Caco-2 (cell line): ENCODE data around the gene FNDC3B. TPM values are rescaled to one million over a fixed set of nuclear protein-coding genes. Genes with fewer than 3 reads are reported as not detected.
"Not testable (repeated sequence)": the region's sequence is repeated elsewhere in the genome, so short reads cannot be mapped to it uniquely, and the experiment has no call there.

Source experiments
- BruUV-seq: library from RNA; stranded (reverse); fragments of 400-500 nt; replicated peaks from 2 replicates; lab custom pipeline; 2021; lab: Mats Ljungman, UMichigan
- CTCF ChIA-PET: fragments of 300-600 bp; sonication (Branson Sonifier 250); formaldehyde crosslinking; loops from one replicate; lab custom pipeline; 2022; ENCODE audit warnings: antibody characterized with exemption; lab: Charles Lee
- POLR2A ChIA-PET: fragments of 300-600 bp; sonication (Branson Sonifier 250); formaldehyde crosslinking; loops from one replicate; lab custom pipeline; 2022; ENCODE audit warnings: antibody characterized with exemption; lab: Charles Lee
- DNase-seq, 2 experiments: peaks; one replicate each; pipeline versions ENCODE4 v3.0.0 to v3.0.0-alpha.2; 2020 to 2022
- H3K27me3 ChIP-seq: replicated peaks from 2 replicates; pipeline ENCODE4 v1.6.0; 2011; ENCODE audit warnings: low read length; ENCODE audit not compliant: control insufficient read depth, insufficient read depth
- H3K36me3 ChIP-seq: 2 replicates; pipeline ENCODE4 v1.5.1; 2011; ENCODE audit warnings: low read length; ENCODE audit not compliant: control insufficient read depth, insufficient read depth
- H3K4me1 ChIP-seq: fragments of 250-450 bp; sonication (Bioruptor Pico); 2 replicates; pipeline ENCODE4 v1.5.1; 2020; ENCODE audit warnings: mild to moderate bottlenecking
- H3K4me3 ChIP-seq: 2 replicates; pipeline ENCODE4 v1.5.1; 2011; ENCODE audit warnings: low read depth, mild to moderate bottlenecking, control low read depth, low read length
- H3K9me3 ChIP-seq: fragments of 250-450 bp; sonication (Bioruptor Pico); 2 replicates; pipeline ENCODE4 v1.5.1; 2020; ENCODE audit warnings: mild to moderate bottlenecking, moderate library complexity
- H3K27ac Mint-ChIP-seq: one replicate; pipeline ENCODE4 v1.8.0; 2022; ENCODE audit warnings: mixed read lengths; ENCODE audit not compliant: unreplicated experiment
- H3K27me3 Mint-ChIP-seq: one replicate; pipeline ENCODE4 v1.8.0; 2022; ENCODE audit warnings: mixed read lengths; ENCODE audit not compliant: insufficient read depth, unreplicated experiment
- H3K36me3 Mint-ChIP-seq: one replicate; pipeline ENCODE4 v1.8.0; 2022; ENCODE audit warnings: mild to moderate bottlenecking, mixed read lengths; ENCODE audit not compliant: insufficient read depth, unreplicated experiment
- H3K4me1 Mint-ChIP-seq: one replicate; pipeline ENCODE4 v1.8.0; 2022; ENCODE audit warnings: low read depth, mixed read lengths; ENCODE audit not compliant: unreplicated experiment
- H3K4me3 Mint-ChIP-seq: one replicate; pipeline ENCODE4 v1.8.0; 2022; ENCODE audit warnings: mild to moderate bottlenecking, moderate library complexity, mixed read lengths; ENCODE audit not compliant: unreplicated experiment
- H3K9me3 Mint-ChIP-seq: one replicate; pipeline ENCODE4 v1.8.0; 2022; ENCODE audit warnings: mixed read lengths; ENCODE audit not compliant: unreplicated experiment
- CTCF ChIP-seq, 2 experiments: fragments of 200-600 bp in 1 of 2; IDR thresholded peaks; 1 replicate in 1 of 2; 2 replicates in 1 of 2; pipeline versions ENCODE4 v1.5.1 to v1.8.0; 2011 to 2022; ENCODE audit warnings: antibody characterized with exemption in 1 of 2, control low read depth in 1 of 2, inconsistent platforms in 1 of 2, low read depth in 1 of 2, low read length in 1 of 2, mild to moderate bottlenecking in 1 of 2, moderate library complexity in 1 of 2; ENCODE audit not compliant: insufficient read depth in 1 of 2, severe bottlenecking in 1 of 2, unreplicated experiment in 1 of 2
- intact Hi-C: fragments of 100-400 bp; cut with micrococcal nuclease; formaldehyde crosslinking; loops from one replicate; pipeline ENCODE4 v1.10.0; 2022; ENCODE audit not compliant: unreplicated experiment
- total RNA-seq: library from RNA; stranded (reverse); gene quantifications from 2 replicates; pipeline ENCODE4 v1.2.3, GENCODE V29; 2022

Gene FNDC3B
- total RNA-seq, 1 experiment from 2014 or later, result 59.8 TPM

GRCh38 chr3:172092658-172093057, 53.3 kb downstream of the FNDC3B start:
- H3K27me3 ChIP-seq, result no peaks in the 10 kb centered on the region
- H3K27ac Mint-ChIP-seq, result no peak overlapping the region
- intact Hi-C loops, result loop anchor here (2.0 kb wide), 1 partner anchor 26 kb away; no protein-coding TSS in a partner anchor
- no TSS peak for BruUV-seq
- H3K36me3 Mint-ChIP-seq, result peaks cover 16% of the 10 kb centered on the region
- no peak overlapping the region for H3K4me3 ChIP-seq
- ChIA-PET CTCF (interaction anchor here (0.7 kb wide), 1 partner anchor 263 kb away, joined by 3 read pairs; no protein-coding TSS in a partner anchor), POLR2A (no interaction called here)
- H3K4me1 ChIP-seq, result peaks cover 39% of the 10 kb centered on the region
- no peaks in the 10 kb centered on the region for H3K27me3 Mint-ChIP-seq
- H3K36me3 ChIP-seq, result no peaks in the 10 kb centered on the region
- TF ChIP-seq CTCF (IDR thresholded peaks at IDR 0.05; ENCODE audit: insufficient read depth in 1 of 2, low read depth in 1 of 2, low read length in 1 of 2, severe bottlenecking in 1 of 2, unreplicated experiment in 1 of 2), result no peak
- peaks cover 26% of the 10 kb centered on the region for H3K4me1 Mint-ChIP-seq
- H3K9me3 ChIP-seq, result no peaks in the 10 kb centered on the region
- no peak overlapping the region for H3K4me3 Mint-ChIP-seq
- no peak for DNase-seq
- no peaks in the 10 kb centered on the region for H3K9me3 Mint-ChIP-seq

GRCh38 chr3:172093581-172094443, 54.4 kb downstream of the FNDC3B start:
- CTCF ChIA-PET, result interaction anchor here (0.6 kb wide), 1 partner anchor 47 kb away, joined by 3 read pairs; no protein-coding TSS in a partner anchor
- H3K4me3 Mint-ChIP-seq, POLR2A ChIA-PET, H3K27me3 ChIP-seq, DNase-seq, BruUV-seq, H3K9me3 ChIP-seq, H3K4me3 ChIP-seq, H3K27me3 Mint-ChIP-seq, H3K36me3 ChIP-seq, H3K9me3 Mint-ChIP-seq, H3K27ac Mint-ChIP-seq: not testable (repeated sequence)
- peaks cover 44% of the 10 kb centered on the region for H3K4me1 ChIP-seq
- Mint-ChIP-seq H3K36me3 (peaks cover 16% of the 10 kb centered on the region), H3K4me1 (peaks cover 35% of the 10 kb centered on the region)
- intact Hi-C loops, result loop anchor here (2.0 kb wide), 1 partner anchor 27 kb away; no protein-coding TSS in a partner anchor

GRCh38 chr3:172094621-172095557, 55.5 kb downstream of the FNDC3B start:
- intact Hi-C loops, result no loop called here
- Mint-ChIP-seq H3K4me3 (no peak overlapping the region), H3K27ac (no peak overlapping the region), H3K4me1 (peaks cover 37% of the 10 kb centered on the region), H3K9me3 (no peaks in the 10 kb centered on the region), H3K27me3 (no peaks in the 10 kb centered on the region), H3K36me3 (peaks cover 16% of the 10 kb centered on the region)
- peaks cover 52% of the 10 kb centered on the region for H3K4me1 ChIP-seq
- no peaks in the 10 kb centered on the region for H3K27me3 ChIP-seq
- no peaks in the 10 kb centered on the region for H3K36me3 ChIP-seq
- BruUV-seq, result no TSS peak
- no peak for TF ChIP-seq CTCF (IDR thresholded peaks at IDR 0.05; ENCODE audit: insufficient read depth in 1 of 2, low read depth in 1 of 2, low read length in 1 of 2, severe bottlenecking in 1 of 2, unreplicated experiment in 1 of 2)
- H3K4me3 ChIP-seq, result no peak overlapping the region
- CTCF ChIA-PET, result no interaction called here
- POLR2A ChIA-PET, result no interaction called here
- no peak for DNase-seq
- H3K9me3 ChIP-seq, result no peaks in the 10 kb centered on the region
